ENCODE results near the gene SLC25A26.

DNA sequence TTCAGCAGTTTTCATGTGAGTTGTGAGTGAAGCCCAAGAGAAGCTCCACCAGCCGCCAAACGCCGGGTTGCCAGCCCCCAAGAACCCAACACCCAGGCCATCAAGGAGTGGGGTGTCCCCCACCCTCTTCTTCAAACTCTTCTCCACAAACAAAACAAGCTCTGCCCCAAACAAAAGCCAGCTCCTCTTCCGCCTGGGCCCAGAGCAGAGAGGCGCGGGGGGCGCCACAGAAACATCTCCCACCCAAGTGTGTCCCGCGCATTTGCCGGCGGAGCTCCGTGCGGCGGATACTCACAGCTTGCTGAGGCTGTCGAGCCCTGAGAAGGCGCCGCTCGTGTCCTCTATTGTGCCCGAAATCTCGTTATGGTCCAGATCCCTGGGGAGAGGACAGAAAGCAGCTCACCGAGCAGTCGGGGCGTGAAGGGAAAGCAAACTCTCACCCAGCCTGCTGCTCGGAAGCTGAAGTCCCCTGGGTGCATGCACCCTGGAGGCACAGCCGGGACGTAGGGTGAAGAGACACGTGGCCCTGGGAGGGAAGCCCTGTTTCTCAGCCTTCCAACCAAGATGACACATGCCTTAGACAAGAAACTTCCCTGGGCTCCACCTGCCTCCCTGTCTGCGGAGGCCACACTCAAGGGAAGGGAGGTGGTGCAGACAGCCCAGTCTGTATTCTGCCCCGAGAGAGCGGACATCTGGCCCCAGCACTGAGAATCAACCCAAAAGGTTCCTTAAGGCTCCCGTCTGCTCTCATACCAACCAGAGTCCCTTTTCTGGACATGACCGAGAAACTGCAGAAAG is 184.3 kb downstream of the SLC25A26 start:
- no peak for TF ChIP-seq CEBPB (IDR thresholded peaks at IDR 0.05; ENCODE audit: low read depth)
- TF ChIP-seq, protein P1, sequence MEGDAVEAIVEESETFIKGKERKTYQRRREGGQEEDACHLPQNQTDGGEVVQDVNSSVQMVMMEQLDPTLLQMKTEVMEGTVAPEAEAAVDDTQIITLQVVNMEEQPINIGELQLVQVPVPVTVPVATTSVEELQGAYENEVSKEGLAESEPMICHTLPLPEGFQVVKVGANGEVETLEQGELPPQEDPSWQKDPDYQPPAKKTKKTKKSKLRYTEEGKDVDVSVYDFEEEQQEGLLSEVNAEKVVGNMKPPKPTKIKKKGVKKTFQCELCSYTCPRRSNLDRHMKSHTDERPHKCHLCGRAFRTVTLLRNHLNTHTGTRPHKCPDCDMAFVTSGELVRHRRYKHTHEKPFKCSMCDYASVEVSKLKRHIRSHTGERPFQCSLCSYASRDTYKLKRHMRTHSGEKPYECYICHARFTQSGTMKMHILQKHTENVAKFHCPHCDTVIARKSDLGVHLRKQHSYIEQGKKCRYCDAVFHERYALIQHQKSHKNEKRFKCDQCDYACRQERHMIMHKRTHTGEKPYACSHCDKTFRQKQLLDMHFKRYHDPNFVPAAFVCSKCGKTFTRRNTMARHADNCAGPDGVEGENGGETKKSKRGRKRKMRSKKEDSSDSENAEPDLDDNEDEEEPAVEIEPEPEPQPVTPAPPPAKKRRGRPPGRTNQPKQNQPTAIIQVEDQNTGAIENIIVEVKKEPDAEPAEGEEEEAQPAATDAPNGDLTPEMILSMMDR (IDR thresholded peaks at IDR 0.05 in 2 of 3, conservative IDR thresholded peaks at IDR 0.05 in 1 of 3; ENCODE audit: borderline replicate concordance in 1 of 3, insufficient read depth in 1 of 3, low read depth in 2 of 3, low read length in 2 of 3), result no peak
- no peak for TF ChIP-seq EGR1 (IDR thresholded peaks at IDR 0.05; ENCODE audit: low read depth)
- no peak for TF ChIP-seq EZH2phosphoT487 (IDR thresholded peaks at IDR 0.05; ENCODE audit: borderline replicate concordance)
- no peak for TF ChIP-seq EZH2 (IDR thresholded peaks at IDR 0.05)
- TF ChIP-seq SRF (IDR thresholded peaks at IDR 0.05; ENCODE audit: low read depth), result no peak
- TF ChIP-seq ZNF274 (IDR thresholded peaks at IDR 0.05; ENCODE audit: low read depth, low read length), result no peak
- TF ChIP-seq SP1 (IDR thresholded peaks at IDR 0.05; ENCODE audit: low read depth), result no peak
- TF ChIP-seq TCF7L2 (IDR thresholded peaks at IDR 0.05; ENCODE audit: borderline replicate concordance, extremely low read depth, insufficient read depth, insufficient read length), result no peak

Data from HCT116 (cell line).